Sigmoid colon (tissue), 7 donors: Measurements from ENCODE around the gene MKI67. TPM values are rescaled to one million over a fixed set of nuclear protein-coding genes. Genes with fewer than 3 reads are reported as not detected.

Experiments used
- DNase-seq: peaks from one replicate; pipeline ENCODE4 v3.0.0-alpha.2; 2019
- H3K27ac ChIP-seq, 4 donors: fragments of 200-600 bp; sonication (generic); one replicate each; pipeline ENCODE4 v1.5.1; 2016 to 2019; ENCODE audit warnings: mild to moderate bottlenecking in 1 of 4
- H3K27me3 ChIP-seq, 3 donors: fragments of 200-600 bp; sonication (generic); one replicate each; pipeline ENCODE4 v1.5.1; 2019; ENCODE audit warnings: mild to moderate bottlenecking in 1 of 3
- H3K36me3 ChIP-seq, 4 donors: fragments of 200-600 bp; sonication (generic); one replicate each; pipeline ENCODE4 v1.5.1; 2016 to 2019
- H3K4me1 ChIP-seq, 4 donors: fragments of 200-600 bp; sonication (generic); one replicate each; pipeline ENCODE4 v1.5.1; 2017 to 2019
- H3K4me3 ChIP-seq, 4 donors: fragments of 200-600 bp; sonication (generic); one replicate each; pipeline ENCODE4 v1.5.1; 2017 to 2019; ENCODE audit warnings: mild to moderate bottlenecking in 2 of 4, moderate library complexity in 1 of 4
- H3K9me3 ChIP-seq, 4 donors: fragments of 200-600 bp in 3 of 4; sonication (generic) in 3 of 4; one replicate each; pipeline versions ENCODE4 v1.5.1 to v1.6.1; 2013 to 2019
- EP300 ChIP-seq, 4 donors: sonication (generic); formaldehyde crosslinking; IDR thresholded peaks; one replicate each; pipeline ENCODE4 v1.6.1; 2017; ENCODE audit warnings: antibody characterized with exemption in 4 of 4
- POLR2A ChIP-seq, 2 donors: fragments of 450-650 bp; IDR thresholded peaks; one replicate each; pipeline ENCODE4 v1.6.1; 2016; ENCODE audit warnings: antibody characterized with exemption in 2 of 2, mild to moderate bottlenecking in 2 of 2, moderate library complexity in 2 of 2
- POLR2AphosphoS5 ChIP-seq, 4 donors: sonication (generic); formaldehyde crosslinking; IDR thresholded peaks; one replicate each; pipeline ENCODE4 v1.6.1; 2017; ENCODE audit warnings: antibody characterized with exemption in 4 of 4
- WGBS, 2 donors: extraction: QIAGEN DNeasy Blood & Tissue Kit; methylation state at CpG; one replicate each; pipeline ENCODE4 v1.1.7; 2013; 5-methylcytosine and 5-hydroxymethylcytosine counted together
- intact Hi-C: fragments of 100-400 bp; cut with DNase I; formaldehyde crosslinking; loops from one replicate; pipeline ENCODE4 v1.15.1; 2023
- polyA plus RNA-seq, 3 donors: library from polyadenylated mRNA; stranded (reverse); fragments of 200-250 nt; gene quantifications; one replicate each; pipeline ENCODE4 v1.2.3, GENCODE V29; 2013
- total RNA-seq, 4 donors: library from RNA; depleted of rRNA; stranded (reverse); fragments of >200 nt; gene quantifications; one replicate each; pipeline ENCODE4 v1.1.0, GENCODE V29; 2016
- TF ChIP-seq, protein P1 (sequence below), 4 experiments: fragments of 450-650 bp in 3 of 4; fragments of 200-600 bp in 1 of 4; IDR thresholded peaks; one replicate each; pipeline ENCODE4 v1.5.1; 2016 to 2019; ENCODE audit warnings: antibody characterized with exemption in 4 of 4, mild to moderate bottlenecking in 3 of 4, moderate library complexity in 2 of 4
- donor health status: healthy with polysubstance abuse.
- donor health status: Bipolar disorder and iron deficiency.
- donor health status: healthy.

The MKI67 gene
- total and polyA plus RNA-seq, 7 donors: 0.49 to 29.0 (median 1.2) TPM

DNA sequence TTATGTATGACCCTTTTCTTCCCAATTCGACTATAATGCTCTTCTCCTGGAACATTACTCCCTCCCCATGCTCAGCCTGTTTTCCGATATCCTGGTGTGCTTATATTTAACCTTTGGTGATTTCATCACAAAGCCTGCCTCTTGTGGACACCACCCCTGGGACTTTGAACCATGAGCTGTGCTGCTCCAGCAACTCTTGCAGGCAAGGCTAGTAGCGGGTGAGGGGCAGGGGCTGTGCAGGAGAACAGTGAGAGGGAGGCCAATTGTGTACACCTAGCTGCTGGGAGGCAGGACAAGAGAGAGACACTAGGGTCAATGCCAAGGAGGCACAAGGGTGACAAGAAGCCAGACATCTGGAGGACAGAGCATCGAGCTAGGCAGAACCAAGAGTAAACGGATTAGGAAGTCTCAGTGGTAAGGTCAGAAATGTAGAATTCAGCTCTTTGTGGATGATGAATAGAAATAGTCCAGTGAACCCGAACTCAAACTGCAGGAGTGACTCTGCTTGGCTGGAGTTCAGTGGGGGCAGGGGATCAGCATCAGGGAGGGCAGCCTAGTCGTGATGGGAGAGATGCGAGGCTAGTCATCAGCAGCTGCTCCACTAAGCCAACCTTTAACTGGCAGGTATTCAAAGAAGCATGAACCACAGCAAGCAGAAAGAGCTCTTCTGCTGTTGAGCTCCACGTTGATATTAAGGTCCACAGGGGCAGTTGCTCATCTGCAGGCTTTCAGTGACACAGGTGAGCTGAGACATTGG, 31.0 kb upstream of the MKI67 start:
- Histone ChIP-seq H3K36me3 (no peaks in the 10 kb centered on the region), H3K4me3 (no peak overlapping the region), H3K27ac (no peak overlapping the region), H3K9me3 (no peaks in the 10 kb centered on the region), H3K27me3 (peaks cover 0 to 14% (median 0%) of the 10 kb centered on the region in 3 donors), H3K4me1 (no peaks in the 10 kb centered on the region)
- DNase-seq: no peak
- WGBS, 2 donors: 25 to 69% methylated on average over 9 of the region's 9 CpGs
- intact Hi-C loops: no loop called here
- TF ChIP-seq POLR2AphosphoS5 (IDR thresholded peaks at IDR 0.05) (no peak), POLR2A (IDR thresholded peaks at IDR 0.05) (no peak), EP300 (IDR thresholded peaks at IDR 0.05) (no peak)
- TF ChIP-seq, protein P1, sequence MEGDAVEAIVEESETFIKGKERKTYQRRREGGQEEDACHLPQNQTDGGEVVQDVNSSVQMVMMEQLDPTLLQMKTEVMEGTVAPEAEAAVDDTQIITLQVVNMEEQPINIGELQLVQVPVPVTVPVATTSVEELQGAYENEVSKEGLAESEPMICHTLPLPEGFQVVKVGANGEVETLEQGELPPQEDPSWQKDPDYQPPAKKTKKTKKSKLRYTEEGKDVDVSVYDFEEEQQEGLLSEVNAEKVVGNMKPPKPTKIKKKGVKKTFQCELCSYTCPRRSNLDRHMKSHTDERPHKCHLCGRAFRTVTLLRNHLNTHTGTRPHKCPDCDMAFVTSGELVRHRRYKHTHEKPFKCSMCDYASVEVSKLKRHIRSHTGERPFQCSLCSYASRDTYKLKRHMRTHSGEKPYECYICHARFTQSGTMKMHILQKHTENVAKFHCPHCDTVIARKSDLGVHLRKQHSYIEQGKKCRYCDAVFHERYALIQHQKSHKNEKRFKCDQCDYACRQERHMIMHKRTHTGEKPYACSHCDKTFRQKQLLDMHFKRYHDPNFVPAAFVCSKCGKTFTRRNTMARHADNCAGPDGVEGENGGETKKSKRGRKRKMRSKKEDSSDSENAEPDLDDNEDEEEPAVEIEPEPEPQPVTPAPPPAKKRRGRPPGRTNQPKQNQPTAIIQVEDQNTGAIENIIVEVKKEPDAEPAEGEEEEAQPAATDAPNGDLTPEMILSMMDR (IDR thresholded peaks at IDR 0.05): no peak

DNA sequence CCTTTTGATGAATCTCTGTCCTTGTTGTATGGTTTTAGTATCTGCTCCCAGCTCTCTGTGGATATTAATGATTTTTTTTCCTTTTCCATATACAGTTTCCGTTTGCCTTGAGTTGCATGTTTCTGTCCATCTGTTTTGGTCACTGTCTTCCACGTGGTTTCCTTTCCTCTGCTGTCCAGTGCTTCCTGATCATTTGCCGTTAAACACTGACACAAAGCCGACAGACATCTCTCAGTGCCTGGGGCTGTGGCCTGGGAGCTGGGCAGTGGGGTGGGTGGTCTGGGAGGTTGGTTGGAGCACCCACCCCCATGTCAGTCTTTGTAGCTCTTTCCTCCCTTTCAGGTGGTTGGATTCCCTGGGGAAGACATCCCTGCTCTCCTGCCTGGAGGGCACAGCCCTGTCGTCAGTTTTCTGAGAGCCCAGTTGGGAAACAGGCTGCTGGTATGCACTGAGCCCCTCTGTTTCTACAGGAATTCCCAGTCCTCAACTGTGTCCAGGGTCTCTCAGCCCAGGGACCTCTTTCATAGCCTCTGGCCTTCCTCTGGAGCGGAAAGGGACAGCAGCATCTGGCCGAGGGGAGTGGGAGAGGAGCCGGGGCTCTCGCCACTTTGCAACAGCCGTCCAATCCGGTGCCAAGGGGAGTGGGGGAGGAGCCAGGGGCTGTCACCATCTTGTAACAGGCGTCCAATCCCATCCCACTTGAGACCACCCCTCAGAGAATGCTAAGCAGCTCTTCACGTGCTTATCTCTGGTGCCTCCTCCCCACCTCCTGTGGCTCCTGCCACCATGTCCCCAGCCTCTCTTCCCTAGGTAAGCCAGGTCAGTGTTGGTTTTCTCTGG, 26.7 kb upstream of the MKI67 start:
- H3K27me3 ChIP-seq: peaks cover 5 to 29% (median 20%) of the 10 kb centered on the region in 3 donors
- 76 to 86% methylated on average over 13 of the region's 13 CpGs for WGBS, 2 donors
- H3K4me3 ChIP-seq: no peak overlapping the region
- intact Hi-C loops: no loop called here
- DNase-seq: no peak
- peaks cover 0 to 10% (median 7%) of the 10 kb centered on the region in 4 donors for H3K4me1 ChIP-seq
- TF ChIP-seq EP300 (IDR thresholded peaks at IDR 0.05): no peak
- TF ChIP-seq, protein P1 (IDR thresholded peaks at IDR 0.05): no peak
- TF ChIP-seq POLR2AphosphoS5 (IDR thresholded peaks at IDR 0.05): no peak
- no peak for TF ChIP-seq POLR2A (IDR thresholded peaks at IDR 0.05)
- no peaks in the 10 kb centered on the region for H3K36me3 ChIP-seq
- no peak overlapping the region for H3K27ac ChIP-seq
- no peaks in the 10 kb centered on the region for H3K9me3 ChIP-seq

- peaks cover 0 to 10% (median 7%) of the 10 kb centered on the region in 4 donors for H3K4me1 ChIP-seq
- no peaks in the 10 kb centered on the region for H3K9me3 ChIP-seq
- no peak overlapping the region for H3K27ac ChIP-seq
- DNase-seq: no peak
- TF ChIP-seq EP300 (IDR thresholded peaks at IDR 0.05) (no peak), POLR2A (IDR thresholded peaks at IDR 0.05) (no peak), POLR2AphosphoS5 (IDR thresholded peaks at IDR 0.05) (no peak)
- TF ChIP-seq, protein P1 (IDR thresholded peaks at IDR 0.05): no peak
- intact Hi-C loops: no loop called here
- no peak overlapping the region for H3K4me3 ChIP-seq
- WGBS, 2 donors: 96% methylated on average over 8 of the region's 8 CpGs
- peaks cover 5 to 33% (median 20%) of the 10 kb centered on the region in 3 donors for H3K27me3 ChIP-seq
- no peaks in the 10 kb centered on the region for H3K36me3 ChIP-seq
These were observed 24.8 kb upstream of the MKI67 start for GRCh38 chr10:128151031-128151430.

DNA sequence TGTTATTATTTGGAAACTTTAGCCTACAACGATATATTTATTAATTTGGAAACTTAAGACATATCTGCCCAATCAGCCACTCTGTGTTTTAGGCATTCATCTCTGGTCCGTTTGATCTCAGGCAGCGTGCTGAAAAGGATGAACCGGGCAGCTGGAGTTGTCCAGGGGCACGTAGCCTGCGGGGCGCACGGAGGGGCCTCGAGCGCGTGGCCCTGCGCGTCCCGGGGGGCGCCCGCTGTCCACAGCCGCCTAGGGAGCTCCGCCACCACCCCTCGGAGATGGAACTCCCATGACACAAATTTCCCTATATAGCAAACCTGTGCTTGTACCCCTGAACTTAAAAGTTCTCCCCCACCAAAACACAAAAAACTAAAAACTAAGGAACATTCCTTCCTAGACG, 24.3 kb upstream of the MKI67 start:
- Histone ChIP-seq H3K9me3 (no peaks in the 10 kb centered on the region), H3K36me3 (no peaks in the 10 kb centered on the region), H3K4me3 (peak overlapping the region in 3 of 4 donors; percentile 25 to 44 (median 42)), H3K4me1 (peaks cover 0 to 10% (median 7%) of the 10 kb centered on the region in 4 donors), H3K27me3 (peaks cover 5 to 33% (median 20%) of the 10 kb centered on the region in 3 donors), H3K27ac (no peak overlapping the region)
- intact Hi-C loops: no loop called here
- 76 to 78% methylated on average over 20 of the region's 20 CpGs for whole genome bisulfite sequencing, 2 donors
- no peak for DNase-seq
- TF ChIP-seq POLR2A (IDR thresholded peaks at IDR 0.05) (no peak), EP300 (IDR thresholded peaks at IDR 0.05) (no peak), POLR2AphosphoS5 (IDR thresholded peaks at IDR 0.05) (no peak)
- TF ChIP-seq, protein P1 (IDR thresholded peaks at IDR 0.05): no peak
